H1 (cell line): ENCODE measurements around the gene CDH12. TPM values are rescaled to one million over a fixed set of nuclear protein-coding genes. Genes with fewer than 3 reads are reported as not detected.

Experiments
- CTCF ChIA-PET: fragments of 300-600 bp; sonication (Branson Sonifier 250); formaldehyde crosslinking; loops from one replicate; lab custom pipeline; 2021; ENCODE audit not compliant: partially characterized antibody; lab: Charles Lee
- POLR2A ChIA-PET: fragments of 300-600 bp; sonication (Branson Sonifier 250); formaldehyde crosslinking; loops from one replicate; lab custom pipeline; 2021; ENCODE audit warnings: inconsistent platforms; ENCODE audit not compliant: partially characterized antibody; lab: Charles Lee
- DNase-seq, 2 experiments: peaks; one replicate each; pipeline versions ENCODE4 v3.0.0 to v3.0.0-alpha.2; 2010 to 2022; ENCODE audit warnings: low spot score in 2 of 2, low read depth in 1 of 2, mixed read lengths in 1 of 2
- FAIRE-seq: peaks from 2 replicates; lab custom pipeline; 2011; peaks lifted over from hg19 to GRCh38; lab: Jason Lieb, UNC
- H2AFZ ChIP-seq: 2 replicates; pipeline ENCODE4 v1.8.1; 2012; ENCODE audit warnings: low read length, inconsistent platforms
- H2AK5ac ChIP-seq: 2 replicates; pipeline ENCODE4 v1.6.1; 2013; ENCODE audit warnings: low read depth, low read length
- H2BK120ac ChIP-seq: replicated peaks from 2 replicates; pipeline ENCODE3; 2013; ENCODE audit warnings: low read depth, low read length, inconsistent platforms
- H2BK12ac ChIP-seq: 2 replicates; pipeline ENCODE4 v1.6.1; 2013; ENCODE audit warnings: low read depth, low read length
- H2BK15ac ChIP-seq: 2 replicates; pipeline ENCODE4 v1.6.1; 2013; ENCODE audit warnings: low read length
- H2BK20ac ChIP-seq: 2 replicates; pipeline ENCODE4 v1.6.1; 2013; ENCODE audit warnings: low read length
- H2BK5ac ChIP-seq: 2 replicates; pipeline ENCODE4 v1.6.1; 2013; ENCODE audit warnings: low read depth, low read length
- H3K14ac ChIP-seq: 2 replicates; pipeline ENCODE4 v1.6.1; 2013; ENCODE audit warnings: inconsistent platforms; ENCODE audit not compliant: insufficient read length
- H3K18ac ChIP-seq: 2 replicates; pipeline ENCODE4 v1.6.1; 2013; ENCODE audit warnings: low read length; ENCODE audit errors: extremely low read depth
- H3K23ac ChIP-seq: 2 replicates; pipeline ENCODE4 v1.6.1; 2013; ENCODE audit warnings: inconsistent platforms; ENCODE audit not compliant: insufficient read length
- H3K23me2 ChIP-seq: 2 replicates; pipeline ENCODE4 v1.6.1; 2013; ENCODE audit warnings: low read depth, low read length
- H3K27ac ChIP-seq: 2 replicates; pipeline ENCODE4 v1.6.1; 2011; ENCODE audit warnings: low read depth, low read length, inconsistent platforms
- H3K27me3 ChIP-seq, 4 experiments: replicated peaks in 1 of 4; 1 replicate in 1 of 4; 2 replicates in 3 of 4; pipeline versions ENCODE4 v1.6.1 to v1.8.1; 2011 to 2013; ENCODE audit warnings: low read length in 3 of 4, mild to moderate bottlenecking in 3 of 4, inconsistent platforms in 2 of 4, mixed read lengths in 2 of 4, moderate library complexity in 1 of 4; ENCODE audit not compliant: control insufficient read depth in 3 of 4, insufficient read depth in 3 of 4; ENCODE audit errors: extremely low read depth in 1 of 4
- H3K36me3 ChIP-seq, 4 experiments: 2 replicates each; pipeline versions ENCODE4 v1.6.1 to v1.8.1; 2011 to 2013; ENCODE audit warnings: mild to moderate bottlenecking in 4 of 4, low read length in 3 of 4, moderate library complexity in 2 of 4, control low read depth in 1 of 4, inconsistent platforms in 1 of 4; ENCODE audit not compliant: insufficient read depth in 4 of 4, control insufficient read depth in 2 of 4
- H3K4ac ChIP-seq: replicated peaks from 2 replicates; pipeline ENCODE3; 2013; ENCODE audit warnings: low read length, low read depth, mixed read lengths, inconsistent platforms; ENCODE audit not compliant: insufficient read length
- H3K4me1 ChIP-seq, 4 experiments: replicated peaks in 1 of 4; 1 replicate in 1 of 4; 2 replicates in 3 of 4; pipeline versions ENCODE4 v1.6.1 to v1.8.1; 2011 to 2013; ENCODE audit warnings: low read length in 3 of 4, inconsistent platforms in 2 of 4, mixed read lengths in 1 of 4; ENCODE audit not compliant: insufficient read depth in 4 of 4, control insufficient read depth in 3 of 4
- H3K4me2 ChIP-seq, 2 experiments: 2 replicates each; pipeline versions ENCODE4 v1.6.1 to v1.8.1; 2011 to 2013; ENCODE audit warnings: low read depth in 2 of 2, low read length in 2 of 2, control low read depth in 1 of 2, inconsistent platforms in 1 of 2, mild to moderate bottlenecking in 1 of 2; ENCODE audit not compliant: insufficient read depth in 1 of 2
- H3K4me3 ChIP-seq, 4 experiments: fragments of 200-600, 300-600 bp in 1 of 4; sonication (generic), shearing (Covaris generic), sonication (Bioruptor Twin) in 1 of 4; 2 replicates each; pipeline versions ENCODE4 v1.5.1 to v1.8.1; 2011 to 2016; ENCODE audit warnings: low read length in 4 of 4, low read depth in 3 of 4, control low read depth in 2 of 4, inconsistent platforms in 2 of 4, mild to moderate bottlenecking in 2 of 4, mixed read lengths in 1 of 4, moderate library complexity in 1 of 4; ENCODE audit not compliant: insufficient read depth in 2 of 4; ENCODE audit errors: extremely low read depth in 1 of 4
- H3K56ac ChIP-seq: replicated peaks from 2 replicates; pipeline ENCODE3; 2013; ENCODE audit warnings: low read depth, mild to moderate bottlenecking, mixed read lengths, low read length, inconsistent platforms; ENCODE audit not compliant: insufficient read length
- H3K79me1 ChIP-seq: 2 replicates; pipeline ENCODE4 v1.6.1; 2013; ENCODE audit warnings: low read depth, low read length, control low read depth
- H3K79me2 ChIP-seq, 2 experiments: 2 replicates each; pipeline versions ENCODE4 v1.6.1 to v1.8.1; 2012 to 2013; ENCODE audit warnings: low read length in 2 of 2, mild to moderate bottlenecking in 2 of 2, inconsistent platforms in 1 of 2; ENCODE audit not compliant: insufficient read depth in 2 of 2, control insufficient read depth in 1 of 2
- H3K9ac ChIP-seq, 4 experiments: replicated peaks in 1 of 4; 1 replicate in 1 of 4; 2 replicates in 3 of 4; pipeline versions ENCODE4 v1.6.1 to v1.8.1; 2011 to 2013; ENCODE audit warnings: low read depth in 3 of 4, low read length in 3 of 4, control low read depth in 2 of 4, mild to moderate bottlenecking in 2 of 4, moderate library complexity in 2 of 4, inconsistent platforms in 1 of 4; ENCODE audit errors: extremely low read depth in 1 of 4
- H3K9me3 ChIP-seq, 2 experiments: 2 replicates each; pipeline versions ENCODE4 v1.6.1 to v1.8.1; 2012 to 2013; ENCODE audit warnings: mild to moderate bottlenecking in 2 of 2, moderate library complexity in 2 of 2, control low read depth in 1 of 2, inconsistent platforms in 1 of 2, low read depth in 1 of 2, low read length in 1 of 2, mixed read lengths in 1 of 2; ENCODE audit not compliant: insufficient read depth in 2 of 2
- H4K20me1 ChIP-seq, 2 experiments: replicated peaks in 1 of 2; 2 replicates each; pipeline versions ENCODE3 to v1.8.1; 2011 to 2013; ENCODE audit warnings: inconsistent platforms in 2 of 2, low read length in 2 of 2, mild to moderate bottlenecking in 1 of 2; ENCODE audit not compliant: insufficient read depth in 2 of 2, control insufficient read depth in 1 of 2
- H4K5ac ChIP-seq: 2 replicates; pipeline ENCODE4 v1.6.1; 2013; ENCODE audit warnings: low read length, low read depth, mixed read lengths, inconsistent platforms; ENCODE audit not compliant: insufficient read length
- H4K8ac ChIP-seq: 2 replicates; pipeline ENCODE4 v1.8.0; 2013; ENCODE audit warnings: mild to moderate bottlenecking, moderate library complexity, low read length, inconsistent platforms; ENCODE audit not compliant: insufficient read depth; ENCODE audit errors: extremely low read depth
- H4K91ac ChIP-seq: replicated peaks from 2 replicates; pipeline ENCODE3; 2013; ENCODE audit warnings: low read length, mixed read lengths, inconsistent platforms; ENCODE audit not compliant: insufficient read length
- BACH1 ChIP-seq: IDR thresholded peaks from 2 replicates; pipeline ENCODE4 v1.6.1; 2012; ENCODE audit warnings: low read length, improper control_type of control experiment
- PHF8 ChIP-seq: fragments of 200-600 bp; sonication (generic); conservative IDR thresholded peaks from 2 replicates; pipeline ENCODE4 v1.7.1; 2012; ENCODE audit warnings: low read depth, mild to moderate bottlenecking, inconsistent platforms, low read length, moderate library complexity
- SIX5 ChIP-seq: IDR thresholded peaks from 2 replicates; pipeline ENCODE4 v1.6.1; 2011; ENCODE audit warnings: mild to moderate bottlenecking, low read depth, low read length
- WGBS, 2 experiments: shearing (Covaris generic) in 1 of 2; methylation state at CpG; one replicate each; pipeline versions ENCODE4 v1.1.6 to v1.1.7; 2013 to 2015; ENCODE audit warnings: low lambda C conversion rate in 2 of 2, mixed read lengths in 2 of 2, inconsistent platforms in 1 of 2, low coverage in 1 of 2, missing lambda C conversion rate in 1 of 2; ENCODE audit not compliant: insufficient replicate concordance in 2 of 2, insufficient coverage in 1 of 2, insufficient read length in 1 of 2; ENCODE audit errors: extremely low coverage in 1 of 2, missing lambda C conversion rate in 1 of 2; 5-methylcytosine and 5-hydroxymethylcytosine counted together
- polyA plus RNA-seq, 7 experiments: library from polyadenylated mRNA; depleted of rRNA in 3 of 7; stranded (reverse) in 5 of 7; unstranded in 2 of 7; fragments of >200 nt in 5 of 7; fragments of 200-250 nt in 2 of 7; gene quantifications; 1 replicate in 5 of 7; 2 replicates in 1 of 7; 4 replicates in 1 of 7; pipeline versions ENCODE4 v1.2.1 to v1.2.3, GENCODE V29; 2011 to 2013; ENCODE audit warnings: missing spikeins in 2 of 7, mixed read lengths in 2 of 7
- total RNA-seq: library from RNA; stranded (reverse); fragmentation: NEBNext Ultra II Directional; extraction: Animal tissue kit (Norgen Biotek cat#: 25700); gene quantifications from 2 replicates; pipeline ENCODE4 v1.2.1, GENCODE V29; 2021

CDH12 gene
- total and polyA plus RNA-seq, 2 of the 8 experiments (the other 6 are each of a cell fraction or from before 2014, with no cell fraction given): 0.03 TPM; not detected in 1

GRCh38 chr5:22835686-22836085 is 17.5 kb downstream of the CDH12 start:
- no peak overlapping the region for H3K14ac ChIP-seq
- H2BK15ac ChIP-seq: no peak overlapping the region
- no peak overlapping the region for H3K4me3 ChIP-seq
- no peak overlapping the region for H3K27ac ChIP-seq
- no peak overlapping the region for H3K4ac ChIP-seq
- H4K20me1 ChIP-seq: no peaks in the 10 kb centered on the region
- H3K9me3 ChIP-seq: no peaks in the 10 kb centered on the region
- H2BK20ac ChIP-seq: no peak overlapping the region
- no peaks in the 10 kb centered on the region for H3K27me3 ChIP-seq
- no peak overlapping the region for H2BK120ac ChIP-seq
- H2AK5ac ChIP-seq: no peak overlapping the region
- no peaks in the 10 kb centered on the region for H3K79me1 ChIP-seq
- H2BK12ac ChIP-seq: no peak overlapping the region
- H2BK5ac ChIP-seq: no peak overlapping the region
- H3K36me3 ChIP-seq: no peaks in the 10 kb centered on the region
- peak; percentile 24 for FAIRE-seq
- H3K56ac ChIP-seq: no peak overlapping the region
- H4K91ac ChIP-seq: no peak overlapping the region
- no peaks in the 10 kb centered on the region for H3K79me2 ChIP-seq
- H3K23ac ChIP-seq: no peak overlapping the region
- H3K4me2 ChIP-seq: no peak overlapping the region
- no peaks in the 10 kb centered on the region for H3K4me1 ChIP-seq
- H3K23me2 ChIP-seq: no peaks in the 10 kb centered on the region; the same call in 1 of the 2 replicates
- TF ChIP-seq PHF8 (no peak), SIX5 (no peak), BACH1 (no peak)
- TF ChIP-seq, all 59 proteins: peak for 0
- no peak overlapping the region for H4K8ac ChIP-seq
- 95% methylated on average over 1 of the region's 1 CpG; no CpG with 5 or more reads in 1 of the 2 experiments for WGBS, 2 experiments
- no peak overlapping the region for H3K9ac ChIP-seq
- no peak overlapping the region for H3K18ac ChIP-seq
- H4K5ac ChIP-seq: no peak overlapping the region
- ChIA-PET POLR2A (no interaction called here), CTCF (interaction anchor here (1.8 kb wide), 1 partner anchor 593 kb away, joined by 4 read pairs; no protein-coding TSS in a partner anchor)
- 0 out of 2 replicates have a peak overlapping the region, but pooled peaks have one; percentile 2 for H2AFZ ChIP-seq
- DNase-seq: no peak
